LHCN-M2 (cell line): ENCODE measurements around the gene ASB1. TPM values are rescaled to one million over a fixed set of nuclear protein-coding genes. Genes with fewer than 3 reads are reported as not detected.
"Not testable (repeated sequence)": the region's sequence is repeated elsewhere in the genome, so short reads cannot be mapped to it uniquely, and the experiment has no call there.

ENCODE experiments used
- DNase-seq: peaks from one replicate; pipeline ENCODE4 v3.0.0-alpha.2; 2012; ENCODE audit warnings: low read depth
- total RNA-seq: library from RNA; depleted of rRNA; stranded (reverse); fragments of >200 nt; gene quantifications from 2 replicates; pipeline ENCODE4 v1.2.3, GENCODE V29; 2014

The ASB1 gene
- total RNA-seq, 1 experiment from 2014 or later: 30.4 TPM

GRCh38 chr2:238403632-238404405, 22.9 kb upstream of the ASB1 start:
- no peak for DNase-seq

GRCh38 chr2:238404406-238405216, 22.1 kb upstream of the ASB1 start:
- DNase-seq: no peak

GRCh38 chr2:238405217-238405555, 21.5 kb upstream of the ASB1 start:
- not testable (repeated sequence) for DNase-seq

- DNase-seq: no peak
These were observed 20.3 kb upstream of the ASB1 start for GRCh38 chr2:238406221-238406997.

GRCh38 chr2:238406998-238407285, 19.8 kb upstream of the ASB1 start:
- no peak for DNase-seq

- no peak for DNase-seq
These were observed 19.2 kb upstream of the ASB1 start for GRCh38 chr2:238407566-238407965.

GRCh38 chr2:238408615-238409340, 17.9 kb upstream of the ASB1 start:
- no peak for DNase-seq

- no peak for DNase-seq
These were observed 17.2 kb upstream of the ASB1 start for GRCh38 chr2:238409341-238410199.

- DNase-seq: no peak
These were observed 14.5 kb upstream of the ASB1 start for GRCh38 chr2:238412067-238412767.

GRCh38 chr2:238413368-238413767, 13.4 kb upstream of the ASB1 start:
- DNase-seq: no peak

GRCh38 chr2:238415036-238415764, 11.5 kb upstream of the ASB1 start:
- DNase-seq: no peak

- no peak for DNase-seq
These were observed 10.8 kb upstream of the ASB1 start for GRCh38 chr2:238415893-238416292.

- no peak for DNase-seq
These were observed 8.3 kb upstream of the ASB1 start for GRCh38 chr2:238418196-238418998.

- no peak for DNase-seq
These were observed 7.7 kb upstream of the ASB1 start for GRCh38 chr2:238418999-238419546.

GRCh38 chr2:238420442-238420841, 6.3 kb upstream of the ASB1 start:
- no peak for DNase-seq

GRCh38 chr2:238420878-238421694, 5.6 kb upstream of the ASB1 start:
- no peak for DNase-seq

GRCh38 chr2:238421695-238422035, 5.1 kb upstream of the ASB1 start:
- DNase-seq: no peak

- DNase-seq: no peak
These were observed 4.4 kb upstream of the ASB1 start for GRCh38 chr2:238422285-238422684.
